Measurements from ENCODE around the gene MRPS23.
"Not testable (repeated sequence)": the region's sequence is repeated elsewhere in the genome, so short reads cannot be mapped to it uniquely, and the experiment has no call there.

The MRPS23 gene

DNA sequence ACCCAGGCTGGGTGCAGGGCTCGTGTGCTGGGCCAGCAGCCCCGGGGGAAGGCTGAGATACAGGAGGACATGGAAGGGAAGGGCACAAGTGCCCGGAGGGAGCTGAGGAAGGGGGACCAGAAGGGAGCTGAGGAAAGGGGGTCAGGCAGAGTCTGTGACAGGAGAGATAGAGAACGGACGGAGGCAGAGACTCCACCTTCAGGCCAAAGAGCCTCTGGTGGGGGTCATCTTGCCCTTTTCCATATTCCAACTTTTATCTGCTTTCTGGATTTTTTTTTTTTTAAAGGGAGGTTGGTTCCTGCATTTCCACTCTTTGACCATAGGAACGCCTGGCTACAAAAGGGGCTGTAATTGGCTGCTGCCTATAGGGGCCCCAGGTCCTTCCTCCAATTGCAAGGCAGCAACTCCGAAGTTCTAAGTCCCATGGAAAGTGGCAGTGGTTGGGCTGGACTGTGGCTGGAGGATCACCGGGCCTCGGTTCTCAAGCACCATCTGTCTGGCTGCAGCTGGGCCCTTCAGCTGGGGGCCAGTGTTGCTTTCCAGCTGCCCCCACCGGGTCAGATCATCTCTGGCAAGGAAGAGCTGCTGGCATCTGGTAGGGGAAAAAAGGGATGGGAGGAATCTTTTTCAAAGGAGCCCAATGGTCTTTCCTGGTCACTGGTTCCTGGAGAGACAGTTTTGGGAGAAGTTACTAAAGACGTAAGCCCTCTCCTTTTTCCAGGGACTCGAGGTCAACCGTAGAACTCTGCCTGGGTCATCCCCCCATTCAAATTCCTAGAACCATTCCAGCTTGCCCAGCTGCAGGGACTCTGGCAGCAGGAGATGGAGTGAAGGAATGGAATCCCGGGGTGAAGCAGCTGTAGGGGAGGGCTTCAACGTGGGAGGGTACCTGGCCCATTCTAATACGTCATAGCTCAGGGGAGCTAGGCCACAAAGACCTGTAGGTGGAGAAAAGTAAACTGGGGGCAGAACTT lies 13.1 kb upstream of the MRPS23 start:
- DNase-seq (ENCODE audit: low read depth): no peak

DNA sequence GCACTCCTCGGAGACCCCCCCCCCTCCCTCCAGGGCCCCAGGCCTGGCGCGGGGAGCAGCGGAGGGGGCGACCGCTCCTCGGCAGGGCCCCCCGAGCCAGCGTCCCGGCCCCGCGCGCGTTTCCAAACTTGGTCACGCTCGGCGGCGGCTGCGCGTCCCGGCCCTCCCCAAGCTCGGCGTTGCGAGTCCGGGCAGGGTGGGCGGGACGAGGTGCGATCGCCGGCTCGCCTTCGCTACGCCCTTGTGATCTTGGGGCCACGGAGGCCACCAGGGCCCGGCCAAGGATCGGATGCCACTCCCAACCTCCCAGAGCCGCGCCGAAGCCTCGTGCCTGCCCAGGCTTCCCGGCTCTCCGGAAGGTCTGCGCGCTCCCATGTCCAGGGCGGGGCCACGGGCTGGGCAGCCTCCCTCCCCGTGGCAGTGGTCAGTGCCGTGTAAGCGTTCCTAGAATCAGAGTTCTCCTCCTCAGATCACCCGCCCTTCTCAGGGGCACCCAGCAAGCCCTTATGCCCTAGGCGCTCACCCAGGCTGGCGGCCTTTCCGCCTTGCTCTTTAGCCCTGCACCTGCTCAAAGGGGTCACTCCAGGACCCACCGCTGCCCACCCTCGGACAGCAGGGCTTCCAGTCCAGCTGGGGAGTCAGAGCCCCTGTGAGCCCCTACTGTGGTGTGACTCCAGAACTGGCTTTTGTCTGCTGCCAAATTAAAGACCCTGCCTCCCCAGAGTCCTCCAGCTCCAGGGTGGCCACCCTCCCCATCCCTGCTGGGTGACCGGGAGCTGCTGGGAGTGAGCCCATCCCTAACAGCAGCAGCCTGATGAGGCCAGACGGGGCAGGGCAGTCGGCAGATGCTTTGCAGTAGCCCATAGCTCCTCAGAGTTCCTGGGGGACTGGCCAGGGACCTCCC lies 12.2 kb upstream of the MRPS23 start:
- no peak for DNase-seq (ENCODE audit: low read depth)

GRCh38 chr17:57861000-57861789 lies 11.4 kb upstream of the MRPS23 start:
- DNase-seq (ENCODE audit: low read depth): no peak

GRCh38 chr17:57860414-57860999 lies 10.7 kb upstream of the MRPS23 start:
- no peak for DNase-seq (ENCODE audit: low read depth)

- no peak for DNase-seq (ENCODE audit: low read depth)
These were observed 10.0 kb upstream of the MRPS23 start for GRCh38 chr17:57859601-57860413.

GRCh38 chr17:57858838-57859237 lies 9.0 kb upstream of the MRPS23 start:
- no peak for DNase-seq (ENCODE audit: low read depth)

DNA sequence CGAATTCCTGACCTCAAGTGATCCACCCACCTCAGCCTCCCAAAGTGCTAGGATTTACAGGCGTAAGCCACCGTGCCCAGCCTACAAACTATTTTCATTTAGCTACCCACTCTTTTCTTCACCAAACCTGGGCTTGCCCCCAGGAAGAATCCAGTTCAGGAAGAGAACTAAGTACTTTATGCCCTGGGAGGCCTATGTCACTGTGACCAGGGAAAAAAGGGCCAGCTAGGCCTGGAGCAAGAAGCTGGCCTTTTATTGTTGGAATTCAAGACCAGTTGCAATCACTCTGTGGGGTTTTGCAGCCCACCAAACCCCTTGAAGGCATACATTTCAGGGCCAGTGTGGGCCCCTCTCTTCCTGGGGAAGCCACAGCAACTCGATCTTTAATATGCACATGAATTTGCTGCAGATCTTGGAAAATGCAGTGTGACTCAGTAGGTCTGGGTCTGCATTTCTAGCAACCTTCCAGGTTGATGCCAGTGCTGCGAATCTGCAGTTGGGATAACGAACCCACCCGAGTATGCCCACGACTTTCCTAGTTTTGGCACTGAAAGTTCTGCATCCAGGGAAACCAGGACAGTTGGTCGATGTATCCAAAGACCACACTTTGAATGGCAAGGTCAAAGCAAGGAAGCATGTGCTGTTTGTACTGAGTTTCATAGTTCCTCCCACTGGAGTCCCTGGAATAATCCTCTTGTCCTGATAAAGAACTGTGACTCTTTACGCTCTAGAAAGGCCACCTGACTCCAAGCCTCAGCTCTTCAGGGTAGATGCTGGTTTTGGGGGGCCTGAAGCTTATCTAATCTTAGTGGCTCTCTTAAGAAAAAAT lies 7.2 kb upstream of the MRPS23 start:
- DNase-seq (ENCODE audit: low read depth): no peak

- DNase-seq (ENCODE audit: low read depth): no peak
These were observed 5.7 kb upstream of the MRPS23 start for GRCh38 chr17:57855391-57856035.

DNA sequence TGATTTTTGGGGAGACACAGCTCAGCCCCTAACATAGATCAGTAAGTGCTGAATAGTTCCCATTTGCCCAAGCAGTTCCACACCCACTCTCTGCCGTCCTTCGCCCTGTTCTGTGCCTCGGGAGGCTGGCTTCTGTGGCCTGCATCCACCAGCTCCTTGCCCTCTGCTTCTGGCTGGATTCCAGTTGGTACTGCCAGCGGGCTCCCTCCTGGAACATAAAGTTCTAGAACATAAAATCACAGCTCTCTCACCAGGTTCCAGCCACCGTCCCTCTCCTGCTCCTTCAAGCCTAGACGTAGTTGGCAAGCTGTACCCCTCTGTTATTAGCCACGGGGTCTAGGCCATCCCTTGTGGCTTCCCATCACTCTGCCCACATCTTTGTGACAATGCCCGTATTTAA lies 3.9 kb upstream of the MRPS23 start:
- no peak for DNase-seq (ENCODE audit: low read depth)

GRCh38 chr17:57852955-57853328 lies 3.1 kb upstream of the MRPS23 start:
- no peak for DNase-seq (ENCODE audit: low read depth)

DNA sequence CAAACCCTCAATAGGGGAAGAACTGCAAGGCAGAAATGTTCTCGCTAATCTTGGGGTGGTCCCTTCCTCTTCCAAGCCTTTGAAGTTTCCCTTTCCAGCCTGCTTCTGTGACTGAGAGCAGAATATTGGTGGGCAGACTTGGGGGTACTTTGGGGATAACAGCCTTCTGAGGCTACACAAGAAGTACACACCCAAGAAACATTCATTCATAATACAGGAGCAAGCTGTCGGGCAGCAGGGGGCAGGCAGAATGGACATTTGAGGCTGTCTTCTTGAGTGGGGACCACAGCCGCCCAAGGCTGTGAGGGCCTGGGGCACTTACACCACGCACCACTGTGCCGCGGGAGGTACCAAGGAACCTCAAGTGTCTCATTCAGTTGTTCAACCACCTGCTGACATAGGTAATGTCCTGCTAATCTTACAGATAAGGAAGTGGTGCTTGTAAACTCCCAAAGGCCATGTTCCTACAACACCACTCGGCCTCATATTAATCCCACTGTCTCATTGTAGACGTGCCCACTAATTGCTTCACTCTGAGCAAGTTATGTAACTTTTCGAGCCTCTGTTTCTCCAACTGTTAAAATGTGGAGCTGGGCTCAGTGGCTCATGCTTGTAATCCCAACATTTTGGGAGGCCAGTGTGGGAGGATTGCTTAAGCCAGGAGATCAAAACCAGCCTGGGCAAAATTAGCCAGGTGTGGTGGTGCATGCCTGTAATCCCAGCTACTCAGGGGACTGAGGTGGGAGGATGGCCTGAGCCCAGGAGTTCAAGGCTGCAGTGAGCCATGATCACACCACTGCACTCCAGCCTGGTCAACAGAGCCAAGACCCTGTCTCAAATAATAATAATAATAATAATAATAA lies 2.5 kb upstream of the MRPS23 start:
- no peak for DNase-seq (ENCODE audit: low read depth)

- DNase-seq (ENCODE audit: low read depth): no peak
These were observed 526 bp downstream of the MRPS23 start for GRCh38 chr17:57849163-57849873.

GRCh38 chr17:57846056-57846945 lies 3.5 kb downstream of the MRPS23 start:
- not testable (repeated sequence) for DNase-seq (ENCODE audit: low read depth)

GRCh38 chr17:57842280-57842679 lies 7.6 kb downstream of the MRPS23 start:
- DNase-seq (ENCODE audit: low read depth): no peak

DNA sequence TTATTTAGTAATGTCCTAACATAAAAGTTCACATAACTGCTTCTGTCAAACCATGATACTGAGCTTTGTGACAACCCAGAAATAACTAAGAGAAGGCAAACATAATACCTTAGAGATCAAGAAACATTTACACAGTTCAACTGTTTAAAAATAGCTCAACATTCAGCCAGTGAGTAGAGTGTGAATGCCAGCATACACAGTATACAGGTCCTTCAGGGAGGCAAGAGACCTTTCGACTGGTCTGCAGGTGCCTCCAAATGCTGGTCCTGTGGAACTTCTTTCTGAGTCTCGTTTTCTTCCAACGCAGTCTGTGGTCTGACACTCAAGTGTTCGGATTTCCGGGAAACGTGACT lies 10.3 kb downstream of the MRPS23 start:
- no peak for DNase-seq (ENCODE audit: low read depth)

DNA sequence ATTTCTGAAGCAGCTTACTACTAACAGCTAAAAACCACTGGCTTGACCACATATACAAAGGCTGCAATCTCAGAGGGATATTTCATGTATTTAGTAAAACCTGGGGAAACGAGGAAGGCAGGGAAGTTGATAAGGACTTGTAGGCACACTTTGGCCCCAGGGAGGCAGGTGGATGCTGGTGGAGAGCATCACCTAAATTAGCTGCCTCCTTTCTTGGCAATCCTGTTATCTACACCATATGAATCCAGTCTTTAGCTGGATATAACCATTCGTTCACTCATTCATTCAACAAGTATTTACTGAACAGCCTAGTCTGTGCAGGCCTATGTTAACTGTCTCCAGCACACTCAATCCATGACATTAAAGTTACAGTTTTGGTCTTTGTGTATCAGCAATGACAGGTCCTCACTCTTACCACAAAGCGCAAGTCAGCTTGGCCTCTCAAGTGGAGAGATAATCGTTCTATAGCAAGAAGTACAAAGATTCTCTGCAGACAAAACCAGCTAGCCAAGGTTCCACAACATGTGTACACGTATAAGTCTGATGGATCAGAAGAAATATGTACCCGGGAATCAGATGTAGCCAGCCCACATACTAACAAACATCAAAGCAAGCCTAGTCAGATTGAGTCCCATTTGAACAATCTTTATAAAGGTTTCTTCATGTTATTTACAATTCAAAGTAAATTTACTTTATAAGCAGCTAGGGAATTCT lies 10.8 kb downstream of the MRPS23 start:
- no peak for DNase-seq (ENCODE audit: low read depth)

All from stimulated activated CD8-positive, alpha-beta memory T cell treated with anti-CD3 and anti-CD28 coated beads, Interleukin-4, amount 100 ng/mL, for 24 hours (primary cell).